GM21737 (cell line): ENCODE results near the gene FOXP2.
"Not testable (repeated sequence)": the region's sequence is repeated elsewhere in the genome, so short reads cannot be mapped to it uniquely, and the experiment has no call there.

Experiments
- ATAC-seq: cut with Tn5 transposase; IDR thresholded peaks from one replicate; pipeline ENCODE4 v1.9.1; 2021; ENCODE audit warnings: mild to moderate bottlenecking, moderate library complexity; ENCODE audit not compliant: unreplicated experiment

Gene FOXP2

GRCh38 chr7:114575098-114575497 is 160.5 kb downstream of the FOXP2 start:
- ATAC-seq = no peak

- not testable (repeated sequence) for ATAC-seq
These were observed 166.3 kb downstream of the FOXP2 start for GRCh38 chr7:114580963-114581362.

GRCh38 chr7:114588506-114588905 is 173.9 kb downstream of the FOXP2 start:
- no peak for ATAC-seq

GRCh38 chr7:114589436-114589835 is 174.8 kb downstream of the FOXP2 start:
- no peak for ATAC-seq

GRCh38 chr7:114590298-114590697 is 175.7 kb downstream of the FOXP2 start:
- no peak for ATAC-seq

- no peak for ATAC-seq
These were observed 184.3 kb downstream of the FOXP2 start for GRCh38 chr7:114598946-114599345.

GRCh38 chr7:114606100-114606499 is 191.5 kb downstream of the FOXP2 start:
- no peak for ATAC-seq

- ATAC-seq = not testable (repeated sequence)
These were observed 194.2 kb downstream of the FOXP2 start for GRCh38 chr7:114608822-114609221.

GRCh38 chr7:114620208-114620607 is 205.6 kb downstream of the FOXP2 start:
- ATAC-seq = no peak

GRCh38 chr7:114622221-114622620 is 207.6 kb downstream of the FOXP2 start:
- ATAC-seq = no peak

GRCh38 chr7:114623146-114623545 is 208.5 kb downstream of the FOXP2 start:
- ATAC-seq = no peak

GRCh38 chr7:114627231-114627630 is 212.6 kb downstream of the FOXP2 start:
- no peak for ATAC-seq

- ATAC-seq = no peak
These were observed 213.7 kb downstream of the FOXP2 start for GRCh38 chr7:114628362-114628761.

- no peak for ATAC-seq
These were observed 215.1 kb downstream of the FOXP2 start for GRCh38 chr7:114629762-114630161.

- ATAC-seq = no peak
These were observed 215.8 kb downstream of the FOXP2 start for GRCh38 chr7:114630201-114630990.

- no peak for ATAC-seq
These were observed 216.7 kb downstream of the FOXP2 start for GRCh38 chr7:114631249-114631822.

- ATAC-seq = no peak
These were observed 224.8 kb downstream of the FOXP2 start for GRCh38 chr7:114639451-114639850.

GRCh38 chr7:114644455-114644854 is 229.8 kb downstream of the FOXP2 start:
- ATAC-seq = no peak

GRCh38 chr7:114645451-114645850 is 230.8 kb downstream of the FOXP2 start:
- ATAC-seq = no peak

GRCh38 chr7:114647518-114647917 is 232.9 kb downstream of the FOXP2 start:
- ATAC-seq = no peak

- ATAC-seq = no peak
These were observed 233.5 kb downstream of the FOXP2 start for GRCh38 chr7:114648117-114648516.

- ATAC-seq = no peak
These were observed 234.1 kb downstream of the FOXP2 start for GRCh38 chr7:114648680-114649079.

GRCh38 chr7:114649689-114650088 is 235.1 kb downstream of the FOXP2 start:
- ATAC-seq = no peak
